Mesendoderm (in vitro differentiated cells): Measurements from ENCODE around the gene ADM2.

Experiments
- DNase-seq: peaks from one replicate; pipeline ENCODE4 v3.0.0; 2013
- H2AK5ac ChIP-seq: 2 replicates; pipeline ENCODE4 v1.6.1; 2013; ENCODE audit warnings: low read length, inconsistent platforms
- H2BK120ac ChIP-seq: 2 replicates; pipeline ENCODE4 v1.6.1; 2013; ENCODE audit warnings: low read depth, mild to moderate bottlenecking, low read length, moderate library complexity, mixed read lengths
- H2BK15ac ChIP-seq: replicated peaks from 2 replicates; pipeline ENCODE4 v1.6.1; 2013; ENCODE audit warnings: low read depth, mild to moderate bottlenecking, moderate library complexity
- H2BK5ac ChIP-seq: 2 replicates; pipeline ENCODE4 v1.6.1; 2013; ENCODE audit warnings: low read length, inconsistent platforms
- H3K18ac ChIP-seq: 2 replicates; pipeline ENCODE4 v1.6.1; 2013; ENCODE audit warnings: mild to moderate bottlenecking, low read length, mixed read lengths
- H3K23ac ChIP-seq: one replicate; pipeline ENCODE4 v1.6.1; 2013; ENCODE audit warnings: low read length
- H3K27ac ChIP-seq: 2 replicates; pipeline ENCODE4 v1.5.1; 2013; ENCODE audit warnings: low read depth, mild to moderate bottlenecking, inconsistent platforms, low read length, moderate library complexity
- H3K27me3 ChIP-seq: 2 replicates; pipeline ENCODE4 v1.6.1; 2013; ENCODE audit warnings: low read length, control low read depth, mild to moderate bottlenecking, inconsistent platforms; ENCODE audit not compliant: insufficient read depth, poor library complexity
- H3K36me3 ChIP-seq: 2 replicates; pipeline ENCODE4 v1.6.1; 2013; ENCODE audit warnings: low read length, inconsistent platforms; ENCODE audit not compliant: control insufficient read depth, insufficient read depth
- H3K4ac ChIP-seq: one replicate; pipeline ENCODE4 v1.6.1; 2013; ENCODE audit warnings: low read depth, mild to moderate bottlenecking, low read length, moderate library complexity
- H3K4me1 ChIP-seq: 2 replicates; pipeline ENCODE4 v1.6.1; 2013; ENCODE audit warnings: low read depth, low read length, inconsistent platforms; ENCODE audit not compliant: control insufficient read depth
- H3K4me2 ChIP-seq: 2 replicates; pipeline ENCODE4 v1.6.1; 2013; ENCODE audit warnings: low read length
- H3K4me3 ChIP-seq: 2 replicates; pipeline ENCODE4 v1.5.1; 2013; ENCODE audit warnings: mild to moderate bottlenecking, low read length
- H3K56ac ChIP-seq: one replicate; pipeline ENCODE4 v1.6.1; 2013; ENCODE audit warnings: low read length
- H3K79me1 ChIP-seq: 2 replicates; pipeline ENCODE4 v1.6.1; 2013; ENCODE audit warnings: low read length, inconsistent platforms
- H3K79me2 ChIP-seq: 2 replicates; pipeline ENCODE4 v1.6.1; 2013; ENCODE audit warnings: mild to moderate bottlenecking, low read length; ENCODE audit not compliant: control insufficient read depth, insufficient read depth
- H3K9ac ChIP-seq: 2 replicates; pipeline ENCODE4 v1.6.1; 2013; ENCODE audit warnings: low read length, inconsistent platforms
- H4K5ac ChIP-seq: one replicate; pipeline ENCODE4 v1.6.1; 2013; ENCODE audit warnings: low read length
- H4K8ac ChIP-seq: one replicate; pipeline ENCODE4 v1.6.1; 2013; ENCODE audit warnings: low read depth, mild to moderate bottlenecking, control low read depth, low read length, moderate library complexity
- WGBS: extraction: QIAGEN DNeasy Blood & Tissue Kit; methylation state at CpG from one replicate; pipeline ENCODE4 v1.1.7; 2013; ENCODE audit warnings: low lambda C conversion rate, missing lambda C conversion rate; ENCODE audit not compliant: insufficient coverage; ENCODE audit errors: extremely low coverage; 5-methylcytosine and 5-hydroxymethylcytosine counted together

ADM2 gene

GRCh38 chr22:50479721-50480120 lies 1.6 kb upstream of the ADM2 start:
- Histone ChIP-seq H3K18ac (no peak overlapping the region), H4K5ac (no peak overlapping the region), H3K23ac (no peak overlapping the region), H2AK5ac (no peak overlapping the region), H3K4me3 (no peak overlapping the region), H2BK5ac (no peak overlapping the region), H3K4ac (no peak overlapping the region), H3K27ac (no peak overlapping the region), H3K36me3 (no peaks in the 10 kb centered on the region), H3K79me2 (no peaks in the 10 kb centered on the region), H3K27me3 (no peaks in the 10 kb centered on the region), H2BK120ac (no peak overlapping the region), H3K4me1 (peaks cover 3% of the 10 kb centered on the region), H3K4me2 (no peak overlapping the region), H3K79me1 (no peaks in the 10 kb centered on the region), H4K8ac (no peak overlapping the region), H3K9ac (no peak overlapping the region), H3K56ac (no peak overlapping the region), H2BK15ac (no peak overlapping the region)
- no peak for DNase-seq
- no CpG with 5 or more reads among the region's 11 CpGs for WGBS

GRCh38 chr22:50481045-50481439 lies 301 bp upstream of the ADM2 start:
- H3K23ac ChIP-seq: peak overlapping the region; percentile 98
- no peaks in the 10 kb centered on the region for H3K79me2 ChIP-seq
- no CpG with 5 or more reads among the region's 45 CpGs for WGBS
- H3K4ac ChIP-seq: no peak overlapping the region
- H2BK120ac ChIP-seq: no peak overlapping the region
- H2AK5ac ChIP-seq: no peak overlapping the region
- H3K9ac ChIP-seq: peak overlapping the region; percentile 71
- DNase-seq: no peak
- no peaks in the 10 kb centered on the region for H3K27me3 ChIP-seq
- H3K4me3 ChIP-seq: peak overlapping the region; percentile 30
- H3K36me3 ChIP-seq: no peaks in the 10 kb centered on the region
- no peaks in the 10 kb centered on the region for H3K79me1 ChIP-seq
- no peak overlapping the region for H3K27ac ChIP-seq
- no peak overlapping the region for H2BK5ac ChIP-seq
- H4K8ac ChIP-seq: no peak overlapping the region
- no peaks in the 10 kb centered on the region for H3K4me1 ChIP-seq
- peak overlapping the region; percentile 29 for H3K18ac ChIP-seq
- peak overlapping the region; percentile 89 for H3K56ac ChIP-seq
- H2BK15ac ChIP-seq: no peak overlapping the region
- no peak overlapping the region for H4K5ac ChIP-seq
- H3K4me2 ChIP-seq: peak overlapping the region; percentile 46

DNA sequence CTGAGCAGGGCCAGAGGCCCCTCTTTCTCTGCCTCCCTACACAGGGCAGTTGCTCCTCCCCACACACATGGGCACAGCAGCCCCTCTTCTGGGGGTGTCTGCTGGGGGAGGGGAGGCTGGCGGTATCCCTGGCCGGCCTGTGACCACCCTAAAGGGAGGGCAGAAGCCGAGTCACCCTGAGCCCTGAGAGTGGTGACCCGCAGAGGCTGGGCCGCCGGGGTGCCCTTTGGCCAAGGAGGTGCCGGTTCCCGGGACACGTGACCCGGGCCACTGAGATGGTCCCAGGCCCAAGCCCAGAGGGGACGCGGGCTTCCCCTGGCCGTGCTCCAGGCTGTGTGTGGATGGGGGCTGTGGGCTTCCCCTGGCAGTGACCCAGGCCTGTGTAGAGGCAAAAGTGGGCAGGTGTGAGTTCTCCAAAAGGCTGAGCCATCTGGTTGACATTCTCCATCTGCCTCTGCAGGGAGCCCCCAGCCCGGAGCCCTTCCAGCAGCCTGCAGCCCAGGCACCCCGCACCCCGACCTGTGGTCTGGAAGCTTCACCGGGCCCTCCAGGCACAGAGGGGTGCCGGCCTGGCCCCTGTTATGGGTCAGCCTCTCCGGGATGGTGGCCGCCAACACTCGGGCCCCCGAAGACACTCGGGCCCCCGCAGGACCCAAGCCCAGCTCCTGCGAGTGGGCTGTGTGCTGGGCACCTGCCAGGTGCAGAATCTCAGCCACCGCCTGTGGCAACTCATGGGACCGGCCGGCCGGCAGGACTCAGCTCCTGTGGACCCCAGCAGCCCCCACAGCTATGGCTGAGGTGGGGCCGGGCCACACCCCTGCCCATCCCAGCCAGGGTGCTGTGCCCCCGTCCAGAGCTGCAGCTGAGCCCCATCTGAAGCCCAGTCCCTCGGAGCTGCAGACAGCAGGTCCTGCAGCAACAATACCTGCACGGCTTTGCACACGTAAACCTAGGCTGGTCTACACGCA lies 1.0 kb downstream of the ADM2 start:
- Histone ChIP-seq H2BK120ac (no peak overlapping the region), H3K56ac (peak overlapping the region; percentile 91), H3K79me1 (no peaks in the 10 kb centered on the region), H2BK15ac (no peak overlapping the region), H2AK5ac (no peak overlapping the region), H3K36me3 (no peaks in the 10 kb centered on the region), H2BK5ac (no peak overlapping the region), H4K5ac (no peak overlapping the region), H3K23ac (peak overlapping the region; percentile 97), H3K4me2 (peak overlapping the region; percentile 57), H3K27ac (no peak overlapping the region), H3K18ac (peak overlapping the region; percentile 78), H3K9ac (peak overlapping the region; percentile 82), H3K4me1 (no peaks in the 10 kb centered on the region), H3K4ac (peak overlapping the region; percentile 56), H3K4me3 (peak overlapping the region; percentile 4), H3K27me3 (no peaks in the 10 kb centered on the region), H3K79me2 (no peaks in the 10 kb centered on the region), H4K8ac (no peak overlapping the region)
- no CpG with 5 or more reads among the region's 35 CpGs for WGBS
- DNase-seq: no peak

DNA sequence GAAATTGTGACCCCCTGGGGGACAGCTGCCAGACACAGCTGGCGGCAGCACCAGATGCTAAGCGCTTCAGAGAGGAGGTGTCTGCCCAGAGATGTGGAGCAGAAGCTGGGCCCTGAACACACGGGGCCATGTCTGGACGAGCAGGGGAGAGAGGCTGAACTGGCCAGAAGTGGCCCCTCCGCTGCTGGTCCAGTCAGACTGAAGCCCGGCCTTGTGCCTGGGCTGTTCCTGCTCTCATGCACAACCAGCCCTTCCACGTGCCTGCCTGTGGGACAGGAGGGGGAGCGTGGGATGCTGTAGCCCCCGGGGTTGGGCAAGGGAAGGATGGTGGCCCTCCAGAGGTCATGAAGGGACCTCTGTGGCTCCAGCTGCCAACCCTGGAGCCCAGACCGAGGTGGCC lies 1.8 kb downstream of the ADM2 start:
- H3K4me2 ChIP-seq: no peak overlapping the region
- H3K27ac ChIP-seq: no peak overlapping the region
- H4K5ac ChIP-seq: no peak overlapping the region
- H3K36me3 ChIP-seq: no peaks in the 10 kb centered on the region
- H3K4me3 ChIP-seq: no peak overlapping the region
- no peak for DNase-seq
- no peak overlapping the region for H2BK15ac ChIP-seq
- H2AK5ac ChIP-seq: no peak overlapping the region
- no peaks in the 10 kb centered on the region for H3K27me3 ChIP-seq
- WGBS: no CpG with 5 or more reads among the region's 10 CpGs
- H2BK120ac ChIP-seq: no peak overlapping the region
- no peaks in the 10 kb centered on the region for H3K79me1 ChIP-seq
- no peaks in the 10 kb centered on the region for H3K79me2 ChIP-seq
- peak overlapping the region; percentile 10 for H3K56ac ChIP-seq
- no peak overlapping the region for H3K9ac ChIP-seq
- H3K18ac ChIP-seq: no peak overlapping the region
- no peak overlapping the region for H3K4ac ChIP-seq
- no peaks in the 10 kb centered on the region for H3K4me1 ChIP-seq
- H4K8ac ChIP-seq: no peak overlapping the region
- H3K23ac ChIP-seq: no peak overlapping the region
- H2BK5ac ChIP-seq: no peak overlapping the region

GRCh38 chr22:50483556-50483955 lies 2.2 kb downstream of the ADM2 start:
- H3K4me2 ChIP-seq: no peak overlapping the region
- H3K27me3 ChIP-seq: no peaks in the 10 kb centered on the region
- no peak overlapping the region for H3K27ac ChIP-seq
- no peaks in the 10 kb centered on the region for H3K79me2 ChIP-seq
- H2AK5ac ChIP-seq: no peak overlapping the region
- H2BK5ac ChIP-seq: no peak overlapping the region
- no peak for DNase-seq
- H3K23ac ChIP-seq: no peak overlapping the region
- no peak overlapping the region for H4K5ac ChIP-seq
- WGBS: no CpG with 5 or more reads among the region's 8 CpGs
- H3K9ac ChIP-seq: no peak overlapping the region
- H3K4me3 ChIP-seq: no peak overlapping the region
- H2BK15ac ChIP-seq: no peak overlapping the region
- H3K4me1 ChIP-seq: no peaks in the 10 kb centered on the region
- H3K36me3 ChIP-seq: no peaks in the 10 kb centered on the region
- H3K18ac ChIP-seq: no peak overlapping the region
- H3K4ac ChIP-seq: no peak overlapping the region
- no peaks in the 10 kb centered on the region for H3K79me1 ChIP-seq
- H2BK120ac ChIP-seq: no peak overlapping the region
- no peak overlapping the region for H4K8ac ChIP-seq
- no peak overlapping the region for H3K56ac ChIP-seq
